Measurements from ENCODE around the gene TMEM238.
"Not testable (repeated sequence)": the region's sequence is repeated elsewhere in the genome, so short reads cannot be mapped to it uniquely, and the experiment has no call there.

TMEM238 gene

DNA sequence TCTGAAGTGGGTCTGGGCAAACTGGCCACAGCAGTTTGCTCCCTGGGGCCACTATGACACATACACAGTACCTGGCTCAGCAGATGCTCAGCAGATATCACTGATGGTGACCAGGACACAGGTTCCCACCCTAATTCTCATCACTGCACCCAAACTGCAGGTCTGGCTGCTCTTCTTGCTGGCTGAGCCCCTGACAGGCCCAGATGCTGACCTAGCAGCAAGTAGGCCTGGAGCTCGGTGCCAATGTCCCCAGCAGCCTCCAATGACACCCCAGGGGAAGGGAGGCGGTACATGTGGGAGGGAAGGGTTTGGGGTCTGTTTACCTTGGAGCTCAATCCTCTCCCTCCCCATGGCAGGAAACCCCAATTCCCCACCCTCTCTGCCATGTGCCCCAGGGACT, 18.4 kb upstream of the TMEM238 start:
- Histone ChIP-seq H2AFZ (no peak overlapping the region), H3K27me3 (ENCODE audit: control insufficient read depth, insufficient read depth, low read length) (no peaks in the 10 kb centered on the region), H3K9me3 (ENCODE audit: control insufficient read depth, low read length) (no peaks in the 10 kb centered on the region), H3K4me1 (peaks cover 4% of the 10 kb centered on the region), H3K4me3 (ENCODE audit: low read depth, low read length) (no peak overlapping the region), H3K79me2 (peaks cover 14% of the 10 kb centered on the region), H3K36me3 (ENCODE audit: control insufficient read depth, insufficient read depth, low read length) (no peaks in the 10 kb centered on the region), H3K9ac (no peak overlapping the region), H3K4me2 (ENCODE audit: low read length) (no peak overlapping the region), H3K27ac (no peak overlapping the region)
- no peak for TF ChIP-seq CTCF (IDR thresholded peaks at IDR 0.05)

GRCh38 chr19:55401390-55401789, 17.3 kb upstream of the TMEM238 start:
- H3K9ac ChIP-seq; H3K4me1 ChIP-seq; H3K4me2 ChIP-seq (ENCODE audit: low read length); H3K36me3 ChIP-seq (ENCODE audit: control insufficient read depth, insufficient read depth, low read length); H3K27ac ChIP-seq; H2AFZ ChIP-seq; H3K4me3 ChIP-seq (ENCODE audit: low read depth, low read length); H3K27me3 ChIP-seq (ENCODE audit: control insufficient read depth, insufficient read depth, low read length); H3K9me3 ChIP-seq (ENCODE audit: control insufficient read depth, low read length): not testable (repeated sequence)
- peaks cover 11% of the 10 kb centered on the region for H3K79me2 ChIP-seq

DNA sequence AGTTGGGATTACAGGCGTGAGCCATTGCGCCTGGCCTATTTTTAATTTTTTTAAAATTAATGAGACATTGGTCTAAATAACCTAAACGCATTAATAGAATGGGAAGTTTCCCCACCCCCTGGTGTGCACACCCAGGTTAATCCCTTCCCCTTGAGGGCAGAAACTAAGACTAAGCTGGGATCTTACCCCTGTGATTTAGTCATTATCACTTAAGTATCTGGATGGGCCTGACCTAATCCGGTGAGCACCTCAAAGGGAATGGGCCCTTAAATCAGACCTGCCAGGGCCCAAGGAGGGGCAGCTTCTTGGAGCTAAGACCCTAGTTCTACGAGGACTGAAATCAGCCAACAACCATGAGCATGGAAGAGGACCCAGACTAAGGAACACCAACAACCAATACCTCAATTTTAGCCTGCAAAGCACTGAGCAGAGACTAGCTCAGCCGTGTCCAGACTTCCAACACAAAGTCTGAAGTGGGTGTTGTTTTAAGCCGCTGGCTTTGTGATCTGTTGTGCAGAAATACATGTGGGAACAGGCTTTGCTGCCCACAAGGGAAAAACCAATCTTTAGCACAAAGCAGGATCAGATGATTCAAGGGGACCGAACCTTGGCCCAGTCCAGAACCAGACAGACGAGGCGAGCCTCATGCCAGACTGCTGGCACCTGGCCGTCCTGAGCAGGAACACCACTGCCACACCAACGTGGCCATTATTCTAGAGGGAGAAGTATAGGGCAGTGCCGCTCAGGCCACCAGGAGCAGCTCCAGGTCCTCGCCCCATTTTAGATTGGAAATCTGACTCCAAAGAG, 16.4 kb upstream of the TMEM238 start:
- H3K9ac ChIP-seq = no peak overlapping the region
- H3K27me3 ChIP-seq (ENCODE audit: control insufficient read depth, insufficient read depth, low read length) = no peaks in the 10 kb centered on the region
- H3K4me2 ChIP-seq (ENCODE audit: low read length) = no peak overlapping the region
- H3K36me3 ChIP-seq (ENCODE audit: control insufficient read depth, insufficient read depth, low read length) = no peaks in the 10 kb centered on the region
- no peaks in the 10 kb centered on the region for H3K9me3 ChIP-seq (ENCODE audit: control insufficient read depth, low read length)
- H3K79me2 ChIP-seq = peaks cover 3% of the 10 kb centered on the region
- H3K4me3 ChIP-seq (ENCODE audit: low read depth, low read length) = no peak overlapping the region
- no peak for TF ChIP-seq CTCF (IDR thresholded peaks at IDR 0.05)
- no peak overlapping the region for H2AFZ ChIP-seq
- no peaks in the 10 kb centered on the region for H3K4me1 ChIP-seq
- no peak overlapping the region for H3K27ac ChIP-seq

DNA sequence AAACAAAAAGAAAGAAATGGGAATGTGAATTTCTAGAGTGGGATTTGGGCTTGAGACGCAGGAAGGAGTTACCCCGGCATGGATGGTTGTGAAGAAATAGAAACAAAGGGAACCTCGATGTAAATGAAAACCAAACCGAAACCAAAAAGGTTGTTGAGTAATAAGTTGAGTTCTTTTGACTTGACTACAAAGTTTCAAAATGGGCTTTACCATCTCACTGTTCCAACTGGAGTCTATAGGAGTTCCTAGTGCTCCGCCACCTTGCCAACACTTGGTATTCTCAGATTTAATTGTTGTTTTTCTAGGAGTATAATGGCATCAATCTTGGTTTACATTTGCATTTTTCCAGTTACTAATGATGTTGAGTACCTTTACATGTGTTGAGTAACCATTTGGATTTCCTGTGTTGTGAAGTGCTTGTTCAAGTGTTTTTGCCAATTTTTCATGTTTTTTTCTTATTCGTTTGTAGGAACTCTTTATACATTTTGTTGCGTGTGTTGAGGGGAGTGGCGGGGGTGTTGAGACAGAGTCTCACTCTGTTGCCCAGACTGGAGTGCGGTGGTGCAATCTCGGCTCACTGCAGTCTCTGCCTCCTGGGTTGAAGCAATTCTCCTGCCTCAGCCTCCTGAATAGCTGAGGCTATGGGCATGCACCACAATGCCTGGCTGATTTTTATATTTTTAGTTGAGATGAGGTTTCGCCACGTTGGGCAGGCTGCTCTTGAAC, 14.3 kb upstream of the TMEM238 start:
- no peaks in the 10 kb centered on the region for H3K9me3 ChIP-seq (ENCODE audit: control insufficient read depth, low read length)
- peaks cover 3% of the 10 kb centered on the region for H3K79me2 ChIP-seq
- no peak overlapping the region for H3K4me3 ChIP-seq (ENCODE audit: low read depth, low read length)
- H3K9ac ChIP-seq = no peak overlapping the region
- no peak overlapping the region for H2AFZ ChIP-seq
- no peaks in the 10 kb centered on the region for H3K27me3 ChIP-seq (ENCODE audit: control insufficient read depth, insufficient read depth, low read length)
- H3K36me3 ChIP-seq (ENCODE audit: control insufficient read depth, insufficient read depth, low read length) = no peaks in the 10 kb centered on the region
- no peak overlapping the region for H3K4me2 ChIP-seq (ENCODE audit: low read length)
- TF ChIP-seq CTCF (IDR thresholded peaks at IDR 0.05) = no peak
- no peaks in the 10 kb centered on the region for H3K4me1 ChIP-seq
- H3K27ac ChIP-seq = no peak overlapping the region

GRCh38 chr19:55392820-55393761, 9.0 kb upstream of the TMEM238 start:
- no peak overlapping the region for H3K27ac ChIP-seq
- peaks cover 10% of the 10 kb centered on the region for H3K79me2 ChIP-seq
- no peak overlapping the region for H2AFZ ChIP-seq
- no peaks in the 10 kb centered on the region for H3K36me3 ChIP-seq (ENCODE audit: control insufficient read depth, insufficient read depth, low read length)
- no peaks in the 10 kb centered on the region for H3K9me3 ChIP-seq (ENCODE audit: control insufficient read depth, low read length)
- H3K9ac ChIP-seq = no peak overlapping the region
- no peak overlapping the region for H3K4me3 ChIP-seq (ENCODE audit: low read depth, low read length)
- no peaks in the 10 kb centered on the region for H3K27me3 ChIP-seq (ENCODE audit: control insufficient read depth, insufficient read depth, low read length)
- TF ChIP-seq CTCF (IDR thresholded peaks at IDR 0.05) = no peak
- no peak overlapping the region for H3K4me2 ChIP-seq (ENCODE audit: low read length)
- H3K4me1 ChIP-seq = peaks cover 2% of the 10 kb centered on the region
